Colonic mucosa (tissue), 4 donors: ENCODE data around the gene GTPBP6. TPM values are rescaled to one million over a fixed set of nuclear protein-coding genes. Genes with fewer than 3 reads are reported as not detected.

Experiments
- DNase-seq: peaks from one replicate; pipeline ENCODE4 v3.0.0-alpha.2; 2020
- H3K27ac ChIP-seq: fragments of 200-600 bp; one replicate; pipeline ENCODE4 v1.8.0; 2021
- H3K27me3 ChIP-seq: fragments of 200-600 bp; one replicate; pipeline ENCODE4 v1.8.0; 2021
- H3K36me3 ChIP-seq: fragments of 200-600 bp; one replicate; pipeline ENCODE4 v1.8.0; 2021
- H3K4me1 ChIP-seq: fragments of 200-600 bp; one replicate; pipeline ENCODE4 v1.8.0; 2021; ENCODE audit warnings: mild to moderate bottlenecking
- H3K4me3 ChIP-seq: fragments of 200-600 bp; one replicate; pipeline ENCODE4 v1.8.0; 2021
- H3K9ac ChIP-seq, 2 donors: one replicate each; pipeline ENCODE4 v1.7.0; 2013; ENCODE audit warnings: control low read depth in 2 of 2, low read depth in 2 of 2, low read length in 2 of 2
- H3K9me3 ChIP-seq: fragments of 200-600 bp; one replicate; pipeline ENCODE4 v1.8.0; 2021
- CTCF ChIP-seq: fragments of 200-600 bp; IDR thresholded peaks from one replicate; pipeline ENCODE4 v1.8.0; 2022; ENCODE audit warnings: antibody characterized with exemption, mild to moderate bottlenecking
- intact Hi-C: fragments of 100-400 bp; cut with DNase I; formaldehyde crosslinking; loops from one replicate; pipeline ENCODE4 v1.14.1; 2022
- total RNA-seq, 2 donors: library from RNA; stranded (reverse); fragmentation: NEBNext Ultra II Directional in 1 of 2; extraction: Animal tissue kit (Norgen Biotek cat#: 25700) in 1 of 2; gene quantifications; one replicate each; pipeline ENCODE4 v1.2.1, GENCODE V29; 2021
- donor health status: healthy.
- donor health status: DM: no; HTN: no; CAD: no.
- donor health status: DM: no; HTN: no; CAD: no.

GTPBP6 gene
- total RNA-seq, 2 donors from 2014 or later, result 44.4 to 81.1 TPM

GRCh38 chrX:334971-335757, 16.6 kb upstream of the GTPBP6 start:
- Histone ChIP-seq H3K4me1 (no peaks in the 10 kb centered on the region), H3K4me3 (no peak overlapping the region), H3K9ac (no peak overlapping the region), H3K9me3 (no peaks in the 10 kb centered on the region), H3K27ac (no peak overlapping the region), H3K36me3 (no peaks in the 10 kb centered on the region), H3K27me3 (peaks cover 17% of the 10 kb centered on the region)
- DNase-seq, result no peak
- TF ChIP-seq CTCF, result no peak
- intact Hi-C loops, result no loop called here

GRCh38 chrX:334331-334891, 15.8 kb upstream of the GTPBP6 start:
- no peak overlapping the region for H3K9ac ChIP-seq
- no peak for TF ChIP-seq CTCF
- DNase-seq, result no peak
- H3K4me1 ChIP-seq, result no peaks in the 10 kb centered on the region
- intact Hi-C loops, result no loop called here
- no peak overlapping the region for H3K27ac ChIP-seq
- H3K36me3 ChIP-seq, result no peaks in the 10 kb centered on the region
- no peaks in the 10 kb centered on the region for H3K9me3 ChIP-seq
- H3K4me3 ChIP-seq, result no peak overlapping the region
- H3K27me3 ChIP-seq, result peaks cover 17% of the 10 kb centered on the region

GRCh38 chrX:333611-334311, 15.2 kb upstream of the GTPBP6 start:
- no peak for TF ChIP-seq CTCF
- no peak for DNase-seq
- intact Hi-C loops, result no loop called here
- Histone ChIP-seq H3K9ac (no peak overlapping the region), H3K9me3 (no peaks in the 10 kb centered on the region), H3K4me3 (no peak overlapping the region), H3K4me1 (no peaks in the 10 kb centered on the region), H3K27me3 (peaks cover 17% of the 10 kb centered on the region), H3K36me3 (no peaks in the 10 kb centered on the region), H3K27ac (no peak overlapping the region)

- no peaks in the 10 kb centered on the region for H3K4me1 ChIP-seq
- no peaks in the 10 kb centered on the region for H3K9me3 ChIP-seq
- H3K27me3 ChIP-seq, result peaks cover 17% of the 10 kb centered on the region
- H3K36me3 ChIP-seq, result no peaks in the 10 kb centered on the region
- no peak overlapping the region for H3K27ac ChIP-seq
- no peak for TF ChIP-seq CTCF
- DNase-seq, result no peak
- intact Hi-C loops, result no loop called here
- H3K4me3 ChIP-seq, result no peak overlapping the region
- no peak overlapping the region for H3K9ac ChIP-seq
These were observed 14.5 kb upstream of the GTPBP6 start for GRCh38 chrX:332916-333610.

GRCh38 chrX:332496-332860, 13.9 kb upstream of the GTPBP6 start:
- no peak for TF ChIP-seq CTCF
- Histone ChIP-seq H3K9me3 (no peaks in the 10 kb centered on the region), H3K27me3 (peaks cover 17% of the 10 kb centered on the region), H3K27ac (no peak overlapping the region), H3K4me1 (no peaks in the 10 kb centered on the region), H3K9ac (no peak overlapping the region), H3K36me3 (no peaks in the 10 kb centered on the region), H3K4me3 (no peak overlapping the region)
- intact Hi-C loops, result no loop called here
- no peak for DNase-seq
